ENCODE measurements around the gene SUSD1.

Gene SUSD1

GRCh38 chr9:112012026-112012902 lies 162.8 kb downstream of the SUSD1 start:
- DNase-seq (ENCODE audit: low spot score) = peak; percentile 66

- no peak for DNase-seq (ENCODE audit: low spot score)
Observed at GRCh38 chr9:112011051-112011620, 164.0 kb downstream of the SUSD1 start.

GRCh38 chr9:112010537-112010936 lies 164.6 kb downstream of the SUSD1 start:
- DNase-seq (ENCODE audit: low spot score) = no peak

DNA sequence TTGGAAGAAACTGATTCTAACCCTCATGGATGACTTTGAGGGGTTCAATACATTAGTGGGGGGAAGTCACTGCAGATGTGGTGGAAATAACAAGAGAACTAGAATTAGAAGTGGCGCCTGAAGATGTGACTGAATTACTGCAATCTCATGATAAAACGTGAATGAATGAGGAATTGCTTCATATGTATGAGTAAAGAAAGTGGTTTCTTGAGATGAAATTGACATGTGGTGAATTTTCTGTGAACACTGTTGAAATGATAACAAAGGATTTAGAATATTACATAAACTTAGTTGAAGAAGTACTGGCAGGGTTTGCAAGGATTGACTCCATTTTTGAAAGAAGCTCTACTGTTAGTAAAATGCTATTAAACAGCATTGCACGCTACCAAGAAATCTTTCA lies 165.4 kb downstream of the SUSD1 start:
- no peak for DNase-seq (ENCODE audit: low spot score)

DNA sequence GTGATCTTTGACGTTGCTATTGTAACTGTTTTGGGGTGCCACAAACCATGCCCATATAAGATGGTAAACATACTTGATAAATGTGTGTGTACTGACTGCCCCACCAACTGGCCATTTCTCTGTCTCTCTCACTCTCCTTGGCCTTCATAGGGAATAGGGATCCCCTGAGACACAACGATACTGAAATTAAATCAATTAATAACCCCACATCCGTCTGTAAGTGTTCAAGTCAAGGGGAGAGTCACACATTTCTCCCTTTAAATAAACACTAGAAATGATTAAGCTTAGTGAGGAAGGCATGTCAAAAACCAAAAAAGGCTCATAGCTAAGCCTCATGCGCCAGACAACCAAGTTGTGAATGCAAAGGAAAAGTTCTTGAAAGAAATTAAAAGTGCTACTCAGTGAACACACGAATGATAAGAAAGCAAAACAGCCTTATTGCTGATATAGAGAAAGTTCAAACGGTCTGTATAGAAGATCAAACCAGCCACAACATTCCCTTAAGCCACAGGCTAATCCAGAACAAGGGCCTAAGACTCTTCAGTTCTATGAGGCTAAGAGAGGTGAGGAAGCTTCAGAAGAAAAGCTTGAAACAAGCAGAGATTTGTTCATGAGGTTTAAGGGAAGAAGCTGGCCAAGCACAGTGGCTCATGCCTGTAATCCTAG lies 167.4 kb downstream of the SUSD1 start:
- no peak for DNase-seq (ENCODE audit: low spot score)

DNA sequence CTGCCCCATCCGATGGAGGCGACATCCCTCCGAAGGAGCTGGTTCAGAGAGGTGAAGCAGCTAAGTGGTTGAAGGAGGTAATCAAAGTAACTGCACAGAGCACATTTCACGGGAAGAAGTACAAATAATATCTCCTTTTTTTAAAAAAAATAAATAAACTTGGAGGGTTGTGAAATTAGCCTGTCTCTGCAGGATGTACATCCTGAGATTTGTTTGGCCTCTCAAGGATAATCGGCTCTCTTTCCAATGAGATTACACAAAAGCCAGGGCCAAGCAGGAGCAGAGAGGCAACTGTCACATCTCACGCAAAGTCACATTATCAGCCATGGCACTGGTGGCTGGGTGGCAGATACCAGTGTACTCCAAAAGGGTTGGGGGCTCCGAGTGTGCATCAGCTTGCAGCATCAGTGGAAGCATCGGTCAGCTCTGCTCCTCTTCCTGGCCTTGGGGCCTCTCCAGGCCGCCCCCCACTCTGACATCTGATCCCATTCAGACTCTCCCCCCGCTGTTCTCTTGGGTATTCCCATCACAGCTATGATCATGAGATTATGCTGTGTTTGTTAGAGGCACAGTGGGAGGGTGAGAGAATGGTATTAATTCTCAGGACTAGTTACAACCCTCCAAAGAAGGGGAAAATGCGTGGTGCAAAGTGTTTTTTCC lies 168.6 kb downstream of the SUSD1 start:
- DNase-seq (ENCODE audit: low spot score) = no peak

GRCh38 chr9:112005939-112006338 lies 169.2 kb downstream of the SUSD1 start:
- no peak for DNase-seq (ENCODE audit: low spot score)

- no peak for DNase-seq (ENCODE audit: low spot score)
Observed at GRCh38 chr9:112003538-112003937, 171.6 kb downstream of the SUSD1 start.

GRCh38 chr9:112002847-112003457 lies 172.1 kb downstream of the SUSD1 start:
- no peak for DNase-seq (ENCODE audit: low spot score)

- no peak for DNase-seq (ENCODE audit: low spot score)
Observed at GRCh38 chr9:112002131-112002846, 172.8 kb downstream of the SUSD1 start.

GRCh38 chr9:112000743-112001142 lies 174.4 kb downstream of the SUSD1 start:
- DNase-seq (ENCODE audit: low spot score) = no peak

DNA sequence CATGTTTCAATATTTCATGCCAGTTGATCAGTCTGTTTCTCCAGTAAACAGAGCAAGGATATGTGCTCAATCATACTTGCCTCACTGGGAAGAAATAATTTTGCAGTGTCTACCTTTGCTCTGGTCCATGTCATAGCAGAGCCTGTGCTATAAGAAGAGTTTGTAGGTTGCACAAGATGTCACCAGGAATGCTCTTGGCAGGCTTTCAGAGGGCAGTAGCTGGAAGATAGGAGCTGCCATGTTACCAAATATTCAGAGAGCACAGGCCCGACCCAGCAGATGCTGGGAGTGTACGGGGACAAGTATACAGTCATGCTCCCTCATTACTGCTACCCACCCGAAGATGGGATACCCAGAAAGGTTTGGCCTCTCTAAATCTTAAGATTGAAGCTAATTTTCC lies 175.8 kb downstream of the SUSD1 start:
- DNase-seq (ENCODE audit: low spot score) = no peak

- DNase-seq (ENCODE audit: low spot score) = no peak
Observed at GRCh38 chr9:111997831-111998230, 177.3 kb downstream of the SUSD1 start.

- no peak for DNase-seq (ENCODE audit: low spot score)
Observed at GRCh38 chr9:111994831-111995458, 180.2 kb downstream of the SUSD1 start.

GRCh38 chr9:111993319-111993718 lies 181.8 kb downstream of the SUSD1 start:
- DNase-seq (ENCODE audit: low spot score) = no peak

- DNase-seq (ENCODE audit: low spot score) = peak; percentile 77
Observed at GRCh38 chr9:111992523-111992922, 182.6 kb downstream of the SUSD1 start.

DNA sequence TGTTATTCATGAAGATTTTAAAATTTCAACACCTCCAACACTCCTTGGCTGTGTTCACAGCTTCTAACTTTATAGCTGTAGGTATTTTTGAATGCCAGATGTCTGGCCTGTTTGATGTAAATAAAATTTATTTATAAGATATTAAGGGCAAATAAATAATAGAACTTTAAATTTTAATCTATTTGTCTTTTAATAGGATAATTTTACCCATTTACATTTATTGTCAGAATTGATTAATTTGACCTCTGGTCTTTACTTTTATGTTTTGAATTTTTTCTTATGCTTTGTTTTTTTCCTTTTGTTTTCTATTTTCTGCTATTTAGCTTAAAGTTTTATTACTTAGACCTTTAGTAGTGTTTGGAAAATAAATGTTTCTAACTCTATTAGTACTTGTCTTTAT lies 183.9 kb downstream of the SUSD1 start:
- DNase-seq (ENCODE audit: low spot score) = no peak
